Measurements from ENCODE around the gene BCL2L14.

BCL2L14 gene

DNA sequence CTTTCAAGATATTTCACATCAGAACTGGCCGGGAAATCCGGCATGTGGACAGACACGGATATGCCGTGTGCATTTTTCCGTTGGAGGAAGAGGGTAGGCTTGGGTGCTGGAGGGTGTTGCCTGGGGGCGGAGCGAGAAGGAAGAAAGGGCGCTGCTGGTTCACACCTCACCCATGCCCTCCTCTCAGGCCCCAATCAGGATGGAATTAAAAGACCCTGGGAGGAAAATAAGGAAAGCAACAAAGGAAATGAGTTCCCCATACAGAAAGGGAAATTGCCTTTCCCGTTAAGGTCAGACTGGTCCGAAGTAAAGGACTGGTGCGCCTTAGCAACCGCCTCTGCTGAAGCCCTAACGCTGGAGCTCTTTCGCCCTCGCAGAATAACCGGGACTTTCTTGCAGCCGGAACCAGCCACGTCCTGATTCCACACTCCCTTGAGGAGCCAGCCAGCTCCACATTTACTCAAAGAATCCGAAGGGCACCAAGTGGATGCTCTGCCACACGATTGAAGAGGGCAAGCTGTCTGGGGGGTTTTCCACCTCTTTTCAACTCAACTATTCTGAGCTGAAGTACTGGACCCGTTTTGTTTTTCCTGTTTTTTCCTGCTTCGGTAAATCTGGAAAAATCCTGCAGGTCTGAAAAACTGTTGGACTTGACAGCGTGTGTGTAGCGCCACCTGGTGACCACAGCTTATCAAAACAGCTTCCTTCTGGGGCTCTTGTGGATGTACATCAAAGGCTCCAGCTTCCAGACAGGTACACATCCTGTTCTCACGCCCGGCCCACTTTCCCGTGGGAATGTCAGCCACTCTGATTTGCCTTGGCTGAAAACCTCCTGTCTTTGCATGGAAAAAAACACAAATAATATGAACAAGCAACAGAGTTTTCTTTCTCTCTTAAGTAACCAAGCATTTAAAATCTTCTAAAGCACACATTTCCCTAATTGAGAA is 37.6 kb upstream of the BCL2L14 start:
- Histone ChIP-seq H3K27me3 (ENCODE audit: control insufficient read depth in 5 of 5, insufficient read depth in 4 of 5, low read length in 5 of 5) (no peaks in the 10 kb centered on the region), H3K9me3 (ENCODE audit: control insufficient read depth in 5 of 5, low read length in 5 of 5) (no peaks in the 10 kb centered on the region), H3K4me3 (ENCODE audit: low read depth in 1 of 5, low read length in 5 of 5) (peak overlapping the region; percentile 60 to 85 (median 71)), H3K36me3 (ENCODE audit: control insufficient read depth in 5 of 5, insufficient read depth in 5 of 5, low read length in 5 of 5) (no peaks in the 10 kb centered on the region), H3K9ac (ENCODE audit: low read length in 5 of 5) (peak overlapping the region in 4 of 5 donors; percentile 50 to 75 (median 59)), H3K27ac (ENCODE audit: low read depth, low read length) (peak overlapping the region; percentile 51), H3K4me1 (ENCODE audit: control insufficient read depth in 5 of 5, insufficient read depth in 5 of 5, low read length in 5 of 5) (peaks cover 0 to 13% (median 11%) of the 10 kb centered on the region in 5 donors)

DNA sequence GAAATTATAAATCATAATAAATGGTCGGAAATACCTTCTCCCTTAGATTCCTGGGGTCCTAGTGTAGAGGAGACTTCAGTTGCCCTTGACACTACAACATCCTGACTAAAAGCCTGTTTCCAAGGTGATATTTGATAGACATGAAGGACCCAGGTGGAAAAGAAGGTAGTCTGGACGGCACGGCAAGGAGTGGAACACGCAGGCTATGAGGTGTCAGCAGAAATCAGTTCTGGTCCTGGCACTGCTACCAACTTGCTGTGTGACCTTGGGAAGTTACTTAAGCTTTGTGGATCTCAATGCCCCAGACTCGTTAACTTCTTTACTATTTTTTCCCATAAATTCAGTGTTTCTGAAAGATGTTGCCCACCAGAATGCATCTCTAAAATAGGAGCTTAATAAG is 36.9 kb upstream of the BCL2L14 start:
- Histone ChIP-seq H3K9me3 (ENCODE audit: control insufficient read depth in 5 of 5, low read length in 5 of 5) (no peaks in the 10 kb centered on the region), H3K4me1 (ENCODE audit: control insufficient read depth in 5 of 5, insufficient read depth in 5 of 5, low read length in 5 of 5) (peaks cover 0 to 13% (median 11%) of the 10 kb centered on the region in 5 donors), H3K4me3 (ENCODE audit: low read depth in 1 of 5, low read length in 5 of 5) (no peak overlapping the region), H3K9ac (ENCODE audit: low read length in 5 of 5) (no peak overlapping the region), H3K27ac (ENCODE audit: low read depth, low read length) (no peak overlapping the region), H3K36me3 (ENCODE audit: control insufficient read depth in 5 of 5, insufficient read depth in 5 of 5, low read length in 5 of 5) (no peaks in the 10 kb centered on the region), H3K27me3 (ENCODE audit: control insufficient read depth in 5 of 5, insufficient read depth in 4 of 5, low read length in 5 of 5) (no peaks in the 10 kb centered on the region)

DNA sequence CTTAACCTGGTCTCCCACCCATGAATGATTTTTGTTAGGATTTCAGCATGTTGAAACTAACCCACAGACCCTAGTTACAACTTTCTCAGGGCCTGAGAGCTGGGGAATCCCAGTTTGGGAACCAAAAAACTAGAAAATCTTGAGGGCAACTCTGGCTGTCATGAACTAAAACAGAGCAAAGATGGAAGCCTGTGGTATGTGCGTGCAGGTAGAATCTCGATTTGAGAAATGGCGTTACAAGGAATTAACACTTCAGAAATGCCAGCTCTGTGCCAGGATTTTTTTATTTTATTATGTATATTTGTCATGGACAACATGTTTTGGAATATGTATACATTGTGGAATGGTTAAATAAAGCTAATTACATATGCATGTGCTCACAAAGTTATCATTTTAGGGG is 36.4 kb upstream of the BCL2L14 start:
- no peak overlapping the region for H3K27ac ChIP-seq (ENCODE audit: low read depth, low read length)
- H3K36me3 ChIP-seq (ENCODE audit: control insufficient read depth in 5 of 5, insufficient read depth in 5 of 5, low read length in 5 of 5), result no peaks in the 10 kb centered on the region
- no peaks in the 10 kb centered on the region for H3K9me3 ChIP-seq (ENCODE audit: control insufficient read depth in 5 of 5, low read length in 5 of 5)
- no peak overlapping the region for H3K4me3 ChIP-seq (ENCODE audit: low read depth in 1 of 5, low read length in 5 of 5)
- no peak overlapping the region for H3K9ac ChIP-seq (ENCODE audit: low read length in 5 of 5)
- H3K4me1 ChIP-seq (ENCODE audit: control insufficient read depth in 5 of 5, insufficient read depth in 5 of 5, low read length in 5 of 5), result peaks cover 0 to 13% (median 11%) of the 10 kb centered on the region in 5 donors
- H3K27me3 ChIP-seq (ENCODE audit: control insufficient read depth in 5 of 5, insufficient read depth in 4 of 5, low read length in 5 of 5), result no peaks in the 10 kb centered on the region

DNA sequence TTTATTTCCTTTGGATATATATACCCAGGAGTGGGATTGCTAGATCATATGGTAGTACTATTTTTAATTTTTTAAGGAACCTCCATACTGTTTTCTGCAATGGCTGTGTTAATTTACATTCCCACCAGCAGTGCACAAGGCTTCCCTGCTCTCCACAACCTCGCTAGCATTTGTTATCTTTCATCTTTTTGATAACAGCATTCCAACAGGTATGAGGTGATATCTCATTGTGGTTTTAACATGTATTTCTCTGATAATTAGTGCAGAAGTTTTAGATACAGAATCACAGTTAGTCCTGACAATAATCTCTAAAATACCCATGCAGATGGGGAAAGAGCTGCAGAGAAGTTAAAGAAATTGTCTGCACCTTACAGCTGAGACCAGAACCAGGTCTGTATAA is 35.5 kb upstream of the BCL2L14 start:
- Histone ChIP-seq H3K4me3 (ENCODE audit: low read depth in 1 of 5, low read length in 5 of 5) (no peak overlapping the region), H3K36me3 (ENCODE audit: control insufficient read depth in 5 of 5, insufficient read depth in 5 of 5, low read length in 5 of 5) (no peaks in the 10 kb centered on the region), H3K27ac (ENCODE audit: low read depth, low read length) (no peak overlapping the region), H3K27me3 (ENCODE audit: control insufficient read depth in 5 of 5, insufficient read depth in 4 of 5, low read length in 5 of 5) (no peaks in the 10 kb centered on the region), H3K9me3 (ENCODE audit: control insufficient read depth in 5 of 5, low read length in 5 of 5) (no peaks in the 10 kb centered on the region), H3K4me1 (ENCODE audit: control insufficient read depth in 5 of 5, insufficient read depth in 5 of 5, low read length in 5 of 5) (peaks cover 0 to 13% (median 11%) of the 10 kb centered on the region in 5 donors), H3K9ac (ENCODE audit: low read length in 5 of 5) (no peak overlapping the region)

DNA sequence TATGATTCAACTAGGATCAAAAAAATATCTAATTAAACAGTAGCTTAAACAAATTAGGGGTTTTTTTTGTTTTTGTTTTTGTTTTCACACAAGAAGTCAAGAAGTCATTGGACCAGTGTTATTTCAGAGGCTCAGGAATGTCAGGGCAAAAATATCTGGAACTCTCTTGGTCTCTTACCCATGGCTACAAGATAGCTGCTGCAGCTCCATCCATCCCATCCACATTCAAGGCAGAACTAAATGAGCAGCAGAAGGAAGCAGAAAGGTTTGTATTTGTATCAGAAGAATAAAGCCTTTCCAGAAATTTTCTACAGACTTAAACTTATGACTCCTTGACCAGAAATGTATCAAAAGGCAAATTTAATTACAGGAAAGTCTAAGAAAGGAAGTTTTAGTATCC is 33.8 kb upstream of the BCL2L14 start:
- no peaks in the 10 kb centered on the region for H3K9me3 ChIP-seq (ENCODE audit: control insufficient read depth in 5 of 5, low read length in 5 of 5)

DNA sequence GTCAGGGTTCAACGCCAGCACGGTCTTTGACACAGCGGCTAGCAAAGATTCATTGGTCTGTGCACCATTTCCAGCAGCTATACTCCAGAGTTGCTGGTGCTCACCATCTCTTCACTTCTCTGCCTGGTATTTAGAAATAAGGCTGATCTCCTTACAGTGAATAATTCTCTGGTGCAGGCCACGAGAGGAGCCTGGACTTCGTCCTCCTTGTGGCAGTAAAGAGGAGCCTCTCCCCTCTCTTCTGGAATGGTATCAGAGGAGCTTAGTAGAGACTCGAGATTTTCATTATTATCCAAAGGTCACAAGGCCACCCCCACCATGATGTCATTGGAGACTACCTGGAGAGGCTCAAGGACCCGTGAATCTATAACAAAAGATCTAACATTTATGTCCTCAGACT is 30.8 kb upstream of the BCL2L14 start:
- Histone ChIP-seq H3K9me3 (ENCODE audit: control insufficient read depth in 5 of 5, low read length in 5 of 5) (no peaks in the 10 kb centered on the region), H3K27ac (ENCODE audit: low read depth, low read length) (no peak overlapping the region), H3K27me3 (ENCODE audit: control insufficient read depth in 5 of 5, insufficient read depth in 4 of 5, low read length in 5 of 5) (no peaks in the 10 kb centered on the region), H3K9ac (ENCODE audit: low read length in 5 of 5) (no peak overlapping the region), H3K36me3 (ENCODE audit: control insufficient read depth in 5 of 5, insufficient read depth in 5 of 5, low read length in 5 of 5) (no peaks in the 10 kb centered on the region), H3K4me3 (ENCODE audit: low read depth in 1 of 5, low read length in 5 of 5) (no peak overlapping the region), H3K4me1 (ENCODE audit: control insufficient read depth in 5 of 5, insufficient read depth in 5 of 5, low read length in 5 of 5) (no peaks in the 10 kb centered on the region)

More for the DNA sequence above, 33.8 kb upstream of the BCL2L14 start:
- Histone ChIP-seq H3K4me1 (ENCODE audit: control insufficient read depth in 5 of 5, insufficient read depth in 5 of 5, low read length in 5 of 5) (peaks cover 0 to 13% (median 11%) of the 10 kb centered on the region in 5 donors), H3K27ac (ENCODE audit: low read depth, low read length) (no peak overlapping the region), H3K9ac (ENCODE audit: low read length in 5 of 5) (no peak overlapping the region), H3K4me3 (ENCODE audit: low read depth in 1 of 5, low read length in 5 of 5) (no peak overlapping the region), H3K27me3 (ENCODE audit: control insufficient read depth in 5 of 5, insufficient read depth in 4 of 5, low read length in 5 of 5) (no peaks in the 10 kb centered on the region), H3K36me3 (ENCODE audit: control insufficient read depth in 5 of 5, insufficient read depth in 5 of 5, low read length in 5 of 5) (no peaks in the 10 kb centered on the region)

DNA sequence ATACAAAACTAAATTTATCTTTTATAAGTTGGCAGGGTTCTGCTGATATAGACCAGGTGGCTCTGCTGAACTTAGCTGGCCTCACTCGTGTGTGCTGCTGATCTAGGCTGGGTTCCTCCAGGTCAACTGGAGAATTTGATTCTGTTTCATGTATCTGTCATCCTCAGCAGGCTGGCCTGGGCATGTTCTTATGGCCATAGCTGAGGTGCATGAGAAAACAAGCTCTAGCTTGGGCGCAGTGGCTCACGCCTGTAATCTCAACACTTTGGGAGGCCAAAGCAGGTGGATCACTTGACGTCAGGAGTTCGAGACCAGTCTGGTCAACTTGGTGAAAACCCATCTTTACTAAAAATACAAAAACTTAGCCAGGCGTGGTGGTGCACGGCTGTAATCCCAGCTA is 24.3 kb upstream of the BCL2L14 start:
- H3K4me1 ChIP-seq (ENCODE audit: control insufficient read depth in 5 of 5, insufficient read depth in 5 of 5, low read length in 5 of 5), result no peaks in the 10 kb centered on the region
- H3K9ac ChIP-seq (ENCODE audit: low read length in 5 of 5), result no peak overlapping the region
- H3K27ac ChIP-seq (ENCODE audit: low read depth, low read length), result no peak overlapping the region
- H3K9me3 ChIP-seq (ENCODE audit: control insufficient read depth in 5 of 5, low read length in 5 of 5), result no peaks in the 10 kb centered on the region
- no peaks in the 10 kb centered on the region for H3K36me3 ChIP-seq (ENCODE audit: control insufficient read depth in 5 of 5, insufficient read depth in 5 of 5, low read length in 5 of 5)
- H3K4me3 ChIP-seq (ENCODE audit: low read depth in 1 of 5, low read length in 5 of 5), result no peak overlapping the region
- peaks cover 0 to 3% (median 0%) of the 10 kb centered on the region in 5 donors for H3K27me3 ChIP-seq (ENCODE audit: control insufficient read depth in 5 of 5, insufficient read depth in 4 of 5, low read length in 5 of 5)

DNA sequence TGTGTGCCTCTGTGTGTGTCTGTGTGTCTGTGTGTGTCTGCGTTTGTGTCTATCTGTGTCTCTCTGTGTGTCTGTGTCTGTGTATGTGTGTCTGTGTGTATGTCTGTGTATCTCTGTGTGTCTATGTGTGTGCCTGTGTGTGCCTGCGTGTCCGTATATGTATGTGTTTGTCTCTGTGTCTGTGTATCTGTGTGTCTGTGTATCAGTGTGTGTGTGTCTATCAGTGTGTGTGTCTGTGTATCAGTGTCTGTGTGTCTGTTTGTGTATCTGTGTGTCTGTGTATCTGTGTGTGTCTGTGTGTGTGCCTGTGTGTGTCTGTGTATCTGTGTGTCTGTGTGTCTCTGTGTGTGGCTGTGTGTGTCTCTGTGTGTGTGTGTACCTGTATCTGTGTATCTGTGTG is 23.1 kb upstream of the BCL2L14 start:
- H3K9ac ChIP-seq (ENCODE audit: low read length in 5 of 5), result no peak overlapping the region
- H3K4me1 ChIP-seq (ENCODE audit: control insufficient read depth in 5 of 5, insufficient read depth in 5 of 5, low read length in 5 of 5), result no peaks in the 10 kb centered on the region
- peaks cover 0 to 4% (median 0%) of the 10 kb centered on the region in 5 donors for H3K9me3 ChIP-seq (ENCODE audit: control insufficient read depth in 5 of 5, low read length in 5 of 5)
- peaks cover 0 to 3% (median 0%) of the 10 kb centered on the region in 5 donors for H3K27me3 ChIP-seq (ENCODE audit: control insufficient read depth in 5 of 5, insufficient read depth in 4 of 5, low read length in 5 of 5)
- H3K36me3 ChIP-seq (ENCODE audit: control insufficient read depth in 5 of 5, insufficient read depth in 5 of 5, low read length in 5 of 5), result no peaks in the 10 kb centered on the region
- no peak overlapping the region for H3K4me3 ChIP-seq (ENCODE audit: low read depth in 1 of 5, low read length in 5 of 5)
- H3K27ac ChIP-seq (ENCODE audit: low read depth, low read length), result no peak overlapping the region

DNA sequence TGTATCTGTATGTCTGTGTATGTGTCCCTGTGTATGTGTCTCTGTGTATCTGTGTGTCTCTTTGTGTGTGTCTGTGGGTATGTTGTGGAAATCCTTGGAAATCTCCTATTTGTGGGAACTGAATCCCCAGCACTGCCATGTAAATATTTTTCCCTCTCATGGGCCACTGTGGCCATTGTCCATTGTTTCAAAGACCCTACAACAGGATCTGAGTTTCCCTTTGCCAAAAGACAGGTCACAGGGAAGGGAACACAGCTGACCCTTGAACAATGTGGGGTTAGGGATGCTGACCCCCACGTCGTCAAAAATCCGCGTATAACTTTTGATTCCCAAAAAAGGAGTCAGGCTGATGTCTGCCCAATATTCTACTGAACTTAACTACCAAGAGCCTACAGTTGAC is 22.5 kb upstream of the BCL2L14 start:
- H3K9me3 ChIP-seq (ENCODE audit: control insufficient read depth in 5 of 5, low read length in 5 of 5), result peaks cover 0 to 4% (median 0%) of the 10 kb centered on the region in 5 donors
- no peak overlapping the region for H3K4me3 ChIP-seq (ENCODE audit: low read depth in 1 of 5, low read length in 5 of 5)
- peaks cover 0 to 3% (median 0%) of the 10 kb centered on the region in 5 donors for H3K27me3 ChIP-seq (ENCODE audit: control insufficient read depth in 5 of 5, insufficient read depth in 4 of 5, low read length in 5 of 5)
- no peak overlapping the region for H3K9ac ChIP-seq (ENCODE audit: low read length in 5 of 5)
- no peaks in the 10 kb centered on the region for H3K36me3 ChIP-seq (ENCODE audit: control insufficient read depth in 5 of 5, insufficient read depth in 5 of 5, low read length in 5 of 5)
- no peak overlapping the region for H3K27ac ChIP-seq (ENCODE audit: low read depth, low read length)
- no peaks in the 10 kb centered on the region for H3K4me1 ChIP-seq (ENCODE audit: control insufficient read depth in 5 of 5, insufficient read depth in 5 of 5, low read length in 5 of 5)

DNA sequence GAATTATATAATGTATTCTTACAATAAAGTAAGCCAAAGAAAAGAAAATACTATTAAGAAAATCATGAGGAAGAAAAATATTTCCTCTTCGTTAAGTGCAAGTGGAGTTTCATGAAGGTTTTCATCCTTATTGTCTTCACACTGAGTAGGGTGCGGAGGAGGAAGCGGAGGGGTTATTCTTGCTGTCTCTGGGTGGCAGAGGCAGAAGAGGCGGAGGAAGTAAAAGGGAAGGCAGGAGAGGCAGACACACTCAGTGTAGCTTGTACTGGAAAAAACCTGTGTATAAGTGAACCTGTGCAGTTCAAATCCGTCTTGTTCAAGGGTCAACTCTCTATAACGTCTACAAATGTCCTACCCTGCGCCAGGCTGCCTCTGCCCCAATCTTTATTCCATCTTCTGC is 22.0 kb upstream of the BCL2L14 start:
- peaks cover 0 to 4% (median 0%) of the 10 kb centered on the region in 5 donors for H3K9me3 ChIP-seq (ENCODE audit: control insufficient read depth in 5 of 5, low read length in 5 of 5)
- H3K4me1 ChIP-seq (ENCODE audit: control insufficient read depth in 5 of 5, insufficient read depth in 5 of 5, low read length in 5 of 5), result no peaks in the 10 kb centered on the region
- peaks cover 0 to 3% (median 0%) of the 10 kb centered on the region in 5 donors for H3K27me3 ChIP-seq (ENCODE audit: control insufficient read depth in 5 of 5, insufficient read depth in 4 of 5, low read length in 5 of 5)
- no peak overlapping the region for H3K4me3 ChIP-seq (ENCODE audit: low read depth in 1 of 5, low read length in 5 of 5)
- H3K36me3 ChIP-seq (ENCODE audit: control insufficient read depth in 5 of 5, insufficient read depth in 5 of 5, low read length in 5 of 5), result no peaks in the 10 kb centered on the region
- no peak overlapping the region for H3K27ac ChIP-seq (ENCODE audit: low read depth, low read length)
- H3K9ac ChIP-seq (ENCODE audit: low read length in 5 of 5), result no peak overlapping the region
